Hepatocyte (in vitro differentiated cells): ENCODE data around the gene TRPM1. TPM values are rescaled to one million over a fixed set of nuclear protein-coding genes. Genes with fewer than 3 reads are reported as not detected.

Experiments
- DNase-seq: peaks from one replicate; pipeline ENCODE4 v3.0.0-alpha.2; 2016; ENCODE audit warnings: low spot score
- H2AFZ ChIP-seq: fragments of 200-600 bp; sonication (generic); 2 replicates; pipeline ENCODE4 v1.6.0; 2016; ENCODE audit warnings: antibody characterized with exemption, mild to moderate bottlenecking
- H3K27ac ChIP-seq: fragments of 200-600 bp; sonication (generic); 2 replicates; pipeline ENCODE4 v1.5.1; 2016; ENCODE audit warnings: mild to moderate bottlenecking
- H3K27me3 ChIP-seq: fragments of 200-600 bp; sonication (generic); 2 replicates; pipeline ENCODE4 v1.6.1; 2016
- H3K36me3 ChIP-seq: fragments of 200-600 bp; sonication (generic); replicated peaks from 2 replicates; pipeline ENCODE4 v1.5.1; 2016; ENCODE audit warnings: low read depth; ENCODE audit not compliant: insufficient read depth
- H3K4me1 ChIP-seq: fragments of 200-600 bp; sonication (generic); 2 replicates; pipeline ENCODE4 v1.5.1; 2016; ENCODE audit warnings: mild to moderate bottlenecking, moderate library complexity; ENCODE audit not compliant: insufficient read depth
- H3K4me2 ChIP-seq: fragments of 200-600 bp; sonication (generic); 2 replicates; pipeline ENCODE4 v1.6.0; 2016
- H3K4me3 ChIP-seq: fragments of 200-600 bp; sonication (generic); 2 replicates; pipeline ENCODE4 v1.5.1; 2016; ENCODE audit warnings: mild to moderate bottlenecking
- H3K79me2 ChIP-seq: fragments of 200-600 bp; sonication (generic); 2 replicates; pipeline ENCODE4 v1.6.0; 2017; ENCODE audit warnings: mild to moderate bottlenecking
- H3K9me2 ChIP-seq: fragments of 200-600 bp; sonication (generic); replicated peaks from 2 replicates; pipeline ENCODE4 v1.6.0; 2017; ENCODE audit warnings: mild to moderate bottlenecking; ENCODE audit not compliant: insufficient read depth
- H3K9me3 ChIP-seq: fragments of 200-600 bp; sonication (generic); 2 replicates; pipeline ENCODE4 v1.5.1; 2016; ENCODE audit warnings: low read depth, mild to moderate bottlenecking
- H4K20me1 ChIP-seq: fragments of 200-600 bp; sonication (generic); 2 replicates; pipeline ENCODE4 v1.6.0; 2016; ENCODE audit warnings: mild to moderate bottlenecking; ENCODE audit not compliant: insufficient read depth, poor library complexity, severe bottlenecking
- EZH2 ChIP-seq: fragments of 200-600 bp; sonication (generic); IDR thresholded peaks from 2 replicates; pipeline ENCODE4 v1.6.1; 2016; ENCODE audit warnings: antibody characterized with exemption, mild to moderate bottlenecking, borderline replicate concordance
- EZH2phosphoT487 ChIP-seq: fragments of 200-600 bp; sonication (generic); IDR thresholded peaks from one replicate; pipeline ENCODE4 v1.6.1; 2018; ENCODE audit warnings: antibody characterized with exemption, mild to moderate bottlenecking, low read depth, moderate library complexity; ENCODE audit not compliant: unreplicated experiment, severe bottlenecking
- WGBS: methylation state at CpG from one replicate; pipeline ENCODE4 v1.1.6; 2016; ENCODE audit warnings: low lambda C conversion rate; ENCODE audit errors: missing lambda C conversion rate; 5-methylcytosine and 5-hydroxymethylcytosine counted together
- polyA plus RNA-seq: library from polyadenylated mRNA; unstranded; fragments of >200 nt; fragmentation: Nextera tagmentation; extraction: Ambion mirVana; gene quantifications from 2 replicates; pipeline ENCODE4 v1.2.1, GENCODE V29; 2016
- total RNA-seq: library from RNA; depleted of rRNA; stranded (reverse); fragments of >200 nt; gene quantifications from 2 replicates; pipeline ENCODE4 v1.2.3, GENCODE V29; 2014
- TF ChIP-seq, protein P1 (sequence below): fragments of 200-600 bp; sonication (generic); IDR thresholded peaks from 2 replicates; pipeline ENCODE4 v1.5.1; 2016; ENCODE audit warnings: antibody characterized with exemption, mild to moderate bottlenecking; ENCODE audit not compliant: poor library complexity

Gene TRPM1
- total and polyA plus RNA-seq, 2 experiments from 2014 or later = not detected

DNA sequence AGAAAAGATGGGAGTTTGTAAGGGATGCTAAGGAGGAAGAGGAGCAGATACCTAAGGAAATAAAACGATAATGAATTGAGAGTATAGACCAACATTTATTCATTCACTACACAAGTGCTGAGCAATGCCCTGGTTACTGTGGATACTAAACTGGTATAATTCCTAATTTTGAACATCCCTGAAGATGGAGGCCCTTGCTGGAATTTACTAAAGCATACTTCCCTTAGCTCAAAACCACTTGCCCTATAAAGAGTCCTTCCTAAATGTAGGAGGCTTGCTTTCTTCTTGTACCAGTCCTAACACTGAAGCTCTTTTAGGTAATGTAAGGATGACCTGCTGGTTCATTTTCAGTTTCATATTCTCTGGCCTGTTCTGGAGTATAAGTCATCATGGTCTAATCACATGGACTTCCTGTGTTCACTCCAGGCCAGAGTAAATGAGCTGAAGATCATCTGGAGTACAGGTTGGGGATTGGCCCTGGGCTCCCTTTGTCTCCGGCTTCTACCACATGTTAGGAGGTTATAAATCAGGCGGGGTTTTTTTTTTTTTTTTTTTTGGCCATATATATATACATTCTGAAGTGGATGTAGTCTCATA is 70.0 kb downstream of the TRPM1 start:
- no peaks in the 10 kb centered on the region for H3K9me2 ChIP-seq
- no peaks in the 10 kb centered on the region for H3K36me3 ChIP-seq
- H3K27me3 ChIP-seq = no peaks in the 10 kb centered on the region
- no peak overlapping the region for H3K27ac ChIP-seq
- WGBS = 94% methylated on average over 3 of the region's 3 CpGs
- no peak for TF ChIP-seq EZH2phosphoT487
- TF ChIP-seq EZH2 = no peak
- TF ChIP-seq, protein P1, sequence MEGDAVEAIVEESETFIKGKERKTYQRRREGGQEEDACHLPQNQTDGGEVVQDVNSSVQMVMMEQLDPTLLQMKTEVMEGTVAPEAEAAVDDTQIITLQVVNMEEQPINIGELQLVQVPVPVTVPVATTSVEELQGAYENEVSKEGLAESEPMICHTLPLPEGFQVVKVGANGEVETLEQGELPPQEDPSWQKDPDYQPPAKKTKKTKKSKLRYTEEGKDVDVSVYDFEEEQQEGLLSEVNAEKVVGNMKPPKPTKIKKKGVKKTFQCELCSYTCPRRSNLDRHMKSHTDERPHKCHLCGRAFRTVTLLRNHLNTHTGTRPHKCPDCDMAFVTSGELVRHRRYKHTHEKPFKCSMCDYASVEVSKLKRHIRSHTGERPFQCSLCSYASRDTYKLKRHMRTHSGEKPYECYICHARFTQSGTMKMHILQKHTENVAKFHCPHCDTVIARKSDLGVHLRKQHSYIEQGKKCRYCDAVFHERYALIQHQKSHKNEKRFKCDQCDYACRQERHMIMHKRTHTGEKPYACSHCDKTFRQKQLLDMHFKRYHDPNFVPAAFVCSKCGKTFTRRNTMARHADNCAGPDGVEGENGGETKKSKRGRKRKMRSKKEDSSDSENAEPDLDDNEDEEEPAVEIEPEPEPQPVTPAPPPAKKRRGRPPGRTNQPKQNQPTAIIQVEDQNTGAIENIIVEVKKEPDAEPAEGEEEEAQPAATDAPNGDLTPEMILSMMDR = no peak
- H3K4me1 ChIP-seq = peaks cover 3% of the 10 kb centered on the region
- no peak for DNase-seq
- no peak overlapping the region for H2AFZ ChIP-seq
- H3K79me2 ChIP-seq = no peaks in the 10 kb centered on the region
- H3K4me2 ChIP-seq = no peak overlapping the region
- H3K9me3 ChIP-seq = no peaks in the 10 kb centered on the region
- H3K4me3 ChIP-seq = no peak overlapping the region
- H4K20me1 ChIP-seq = no peaks in the 10 kb centered on the region

- H2AFZ ChIP-seq = no peak overlapping the region
- no peaks in the 10 kb centered on the region for H4K20me1 ChIP-seq
- DNase-seq = no peak
- no peak overlapping the region for H3K27ac ChIP-seq
- no peaks in the 10 kb centered on the region for H3K27me3 ChIP-seq
- no peak overlapping the region for H3K4me2 ChIP-seq
- no peaks in the 10 kb centered on the region for H3K36me3 ChIP-seq
- H3K4me3 ChIP-seq = no peak overlapping the region
- TF ChIP-seq EZH2 (no peak), EZH2phosphoT487 (no peak)
- TF ChIP-seq, protein P1 = no peak
- H3K79me2 ChIP-seq = no peaks in the 10 kb centered on the region
- H3K9me2 ChIP-seq = no peaks in the 10 kb centered on the region
- H3K9me3 ChIP-seq = no peaks in the 10 kb centered on the region
- peaks cover 10% of the 10 kb centered on the region for H3K4me1 ChIP-seq
- 97% methylated on average over 8 of the region's 8 CpGs for WGBS
Measured at GRCh38 chr15:31027910-31028578, 73.5 kb downstream of the TRPM1 start.

DNA sequence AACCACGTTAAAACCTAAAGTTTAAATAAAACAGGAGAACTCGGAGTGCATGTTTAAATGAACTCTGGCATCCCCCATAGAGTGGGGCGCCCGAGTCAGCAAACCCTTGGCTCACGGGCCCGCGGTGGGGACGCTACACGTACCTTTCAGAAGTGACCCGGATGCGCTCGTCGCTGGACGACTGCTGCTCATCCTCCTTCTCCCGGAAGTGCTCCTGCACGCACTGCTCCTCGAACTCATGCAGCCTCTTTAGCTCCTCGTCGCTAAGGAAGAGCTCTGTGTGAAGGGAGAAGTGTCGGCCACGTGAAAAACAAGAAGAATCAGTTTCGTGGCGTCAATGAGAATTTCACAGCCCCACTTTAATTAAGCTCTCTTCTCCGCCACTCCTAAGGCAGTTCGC is 75.5 kb downstream of the TRPM1 start:
- no peaks in the 10 kb centered on the region for H4K20me1 ChIP-seq
- H3K9me2 ChIP-seq = no peaks in the 10 kb centered on the region
- H3K4me2 ChIP-seq = no peak overlapping the region
- no peak overlapping the region for H3K27ac ChIP-seq
- no peak overlapping the region for H2AFZ ChIP-seq
- DNase-seq = no peak
- no peak overlapping the region for H3K4me3 ChIP-seq
- H3K27me3 ChIP-seq = no peaks in the 10 kb centered on the region
- WGBS = 95% methylated on average over 25 of the region's 25 CpGs
- H3K4me1 ChIP-seq = peaks cover 10% of the 10 kb centered on the region
- H3K79me2 ChIP-seq = no peaks in the 10 kb centered on the region
- H3K9me3 ChIP-seq = no peaks in the 10 kb centered on the region
- TF ChIP-seq EZH2phosphoT487 (no peak), EZH2 (no peak)
- TF ChIP-seq, protein P1 = no peak
- no peaks in the 10 kb centered on the region for H3K36me3 ChIP-seq
